SH-SY5Y (cell line): ENCODE measurements around the gene KCTD7.

Source experiments
- GATA2 ChIP-seq: IDR thresholded peaks from 2 replicates; pipeline ENCODE4 v1.6.1; 2011; ENCODE audit warnings: mild to moderate bottlenecking, low read depth, low read length
- GATA3 ChIP-seq: IDR thresholded peaks from 2 replicates; pipeline ENCODE4 v1.6.1; 2011; ENCODE audit warnings: low read depth, mild to moderate bottlenecking, low read length, moderate library complexity

The KCTD7 gene

GRCh38 chr7:66664590-66665293 is 36.1 kb downstream of the KCTD7 start:
- no peak for TF ChIP-seq GATA3
- no peak for TF ChIP-seq GATA2

- TF ChIP-seq GATA3: no peak
- TF ChIP-seq GATA2: no peak
Observed at GRCh38 chr7:66666313-66666952, 37.8 kb downstream of the KCTD7 start.

GRCh38 chr7:66667023-66667728 is 38.5 kb downstream of the KCTD7 start:
- TF ChIP-seq GATA2 (no peak), GATA3 (no peak)

- no peak for TF ChIP-seq GATA2
- no peak for TF ChIP-seq GATA3
Observed at GRCh38 chr7:66668112-66668511, 39.4 kb downstream of the KCTD7 start.

- no peak for TF ChIP-seq GATA2
- TF ChIP-seq GATA3: no peak
Observed at GRCh38 chr7:66668677-66669076, 40.0 kb downstream of the KCTD7 start.

GRCh38 chr7:66669088-66669487 is 40.4 kb downstream of the KCTD7 start:
- no peak for TF ChIP-seq GATA2

GRCh38 chr7:66669496-66669895 is 40.8 kb downstream of the KCTD7 start:
- TF ChIP-seq GATA2: no peak
- TF ChIP-seq GATA3: no peak

- TF ChIP-seq GATA3 (no peak), GATA2 (no peak)
Observed at GRCh38 chr7:66671034-66671433, 42.4 kb downstream of the KCTD7 start.

GRCh38 chr7:66679633-66680244 is 51.1 kb downstream of the KCTD7 start:
- TF ChIP-seq GATA3 (no peak), GATA2 (no peak)

- TF ChIP-seq GATA2: no peak
Observed at GRCh38 chr7:66681491-66682349, 53.0 kb downstream of the KCTD7 start.

- TF ChIP-seq GATA2: no peak
- no peak for TF ChIP-seq GATA3
Observed at GRCh38 chr7:66682350-66683093, 53.8 kb downstream of the KCTD7 start.

GRCh38 chr7:66683770-66684123 is 55.1 kb downstream of the KCTD7 start:
- TF ChIP-seq GATA2 (no peak), GATA3 (no peak)

- TF ChIP-seq GATA3: no peak
Observed at GRCh38 chr7:66687186-66687585, 58.5 kb downstream of the KCTD7 start.

- TF ChIP-seq GATA2 (no peak), GATA3 (no peak)
Observed at GRCh38 chr7:66689081-66689480, 60.4 kb downstream of the KCTD7 start.
